Activated CD4-positive, CD25-positive, alpha-beta regulatory T cell (primary cell): ENCODE measurements around the gene TRIM23.
A peak's percentile ranks its signal among the peaks of the same experiment; 100 is the strongest.
"Not testable (repeated sequence)": the region's sequence is repeated elsewhere in the genome, so short reads cannot be mapped to it uniquely, and the experiment has no call there.

Experiments used
- DNase-seq, 4 experiments: peaks; one replicate each; lab custom pipeline; 2025; lab: John Stamatoyannopoulos, UW

The TRIM23 gene

DNA sequence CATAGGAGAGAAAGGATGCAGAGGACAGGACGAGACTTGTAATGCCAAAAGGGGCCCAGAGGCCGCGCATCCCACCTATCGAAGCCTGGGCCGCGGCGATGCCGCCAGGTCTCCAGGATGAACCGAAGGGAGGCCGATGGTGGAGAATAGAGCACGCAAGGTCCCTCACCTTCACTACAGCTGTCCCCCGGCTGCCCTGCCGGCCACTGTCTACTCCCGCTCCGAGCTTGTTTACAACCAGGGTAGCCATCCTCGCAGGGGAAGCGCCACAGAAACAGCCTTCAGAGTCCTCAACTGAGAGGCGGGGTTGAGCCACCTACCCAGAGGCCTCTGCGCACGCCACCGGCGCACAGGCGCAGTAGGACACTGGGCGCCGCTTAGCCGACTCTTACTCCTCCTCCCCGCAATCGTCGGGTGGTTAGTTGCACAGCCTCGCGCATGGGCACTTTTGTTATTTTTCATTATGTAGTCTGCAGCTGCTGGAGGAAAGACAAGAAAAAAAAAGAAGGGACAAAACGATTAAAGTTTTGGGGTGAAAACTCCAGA, at the start of gene TRIM23:
Gene TRIM23, minus strand, starts transcription at position 309 of the 546 bp plus-strand sequence. Its CDS starts 59 bp downstream, at position 250.
- DNase-seq, result peak; percentile 72 to 87 (median 80)

DNA sequence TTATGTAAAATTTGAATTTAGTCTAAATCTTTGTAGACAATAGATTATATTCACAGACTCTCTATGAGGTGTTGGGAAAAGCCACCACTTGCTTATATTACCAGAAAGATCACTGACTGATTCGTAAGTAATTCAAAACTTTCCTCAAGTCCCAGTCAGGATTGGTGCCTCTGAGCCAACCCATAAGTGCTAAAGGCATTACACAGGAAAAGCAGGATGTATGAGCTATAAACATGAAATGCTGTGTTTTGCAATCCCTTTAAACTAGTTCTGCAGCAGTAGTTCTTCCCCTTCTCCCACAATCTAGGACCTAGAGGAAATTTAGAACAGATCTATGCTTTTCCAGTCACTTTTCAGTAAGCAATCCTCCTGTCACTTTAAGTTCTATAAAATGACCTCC, 48.7 kb upstream of the TRIM23 start:
- no peak for DNase-seq

DNA sequence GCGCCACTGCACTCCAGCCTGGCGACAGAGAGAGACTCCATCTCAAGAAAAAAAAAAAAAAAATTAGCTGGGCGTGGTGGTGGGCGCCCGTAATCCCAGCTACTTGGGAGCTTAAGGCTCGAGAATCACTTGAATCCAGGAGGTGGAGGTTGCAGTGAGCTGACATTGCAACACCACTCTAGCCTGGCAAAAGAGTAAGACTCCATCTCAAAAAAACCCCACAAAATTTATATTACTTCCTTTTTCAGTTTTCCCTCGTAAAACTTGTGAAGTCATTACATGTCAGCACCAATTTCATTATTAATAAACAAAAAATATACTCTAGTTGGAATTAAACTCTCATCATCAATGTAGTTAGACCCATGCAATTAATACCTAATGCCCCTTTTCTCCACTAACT, 44.6 kb upstream of the TRIM23 start:
- DNase-seq, result no peak

DNA sequence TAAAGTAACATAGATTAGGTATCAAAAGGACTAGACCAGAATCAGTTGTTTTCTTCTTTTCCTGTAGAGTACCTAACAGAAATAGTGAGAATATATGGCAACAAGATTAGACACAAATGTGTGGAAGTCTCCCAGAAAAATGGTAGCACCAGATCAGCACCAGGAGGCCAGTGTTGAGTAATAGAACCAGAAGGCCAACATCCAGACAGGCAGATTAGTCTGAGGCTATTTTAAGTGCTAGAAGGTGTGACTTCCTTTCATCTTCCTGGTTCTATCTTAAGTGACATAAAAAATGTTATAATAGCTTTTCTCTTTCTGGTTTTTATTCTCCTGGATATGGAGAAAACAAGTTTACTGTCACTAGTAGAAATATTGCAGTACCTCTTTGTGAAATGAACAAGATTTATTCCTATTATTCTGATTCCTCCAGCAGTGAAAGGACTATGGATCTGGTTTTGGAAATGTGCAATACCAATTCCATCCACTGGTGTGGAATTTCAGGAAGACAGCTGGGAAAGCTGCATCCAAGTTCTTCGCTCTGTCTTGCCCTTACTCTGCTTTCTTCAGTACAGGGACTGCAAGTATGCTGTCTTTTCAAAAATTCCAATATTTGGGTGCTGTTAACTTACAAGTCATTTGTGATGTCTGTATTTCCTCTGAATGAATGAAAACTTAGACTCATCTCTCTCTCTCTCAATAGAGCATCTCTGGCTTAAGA, 39.8 kb upstream of the TRIM23 start:
- DNase-seq, result no peak

DNA sequence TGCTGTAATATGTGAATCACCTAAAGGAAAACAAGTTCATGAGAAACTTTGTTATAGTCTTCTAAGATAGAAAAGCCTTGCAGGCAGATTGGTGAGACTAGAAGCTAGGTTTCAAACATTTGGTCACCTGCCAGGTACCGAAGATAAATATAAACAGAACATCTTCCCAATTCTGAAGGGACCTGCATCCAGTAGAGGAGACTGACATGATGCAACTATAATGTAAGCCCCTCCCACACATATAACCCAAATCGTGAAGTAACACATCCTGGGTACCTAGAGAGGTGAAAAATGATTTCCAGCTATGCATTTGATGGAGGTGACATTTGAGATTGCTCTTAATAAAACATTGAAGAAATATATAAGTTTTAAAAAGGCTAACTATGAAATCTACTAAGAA, 30.6 kb upstream of the TRIM23 start:
- DNase-seq, result no peak

DNA sequence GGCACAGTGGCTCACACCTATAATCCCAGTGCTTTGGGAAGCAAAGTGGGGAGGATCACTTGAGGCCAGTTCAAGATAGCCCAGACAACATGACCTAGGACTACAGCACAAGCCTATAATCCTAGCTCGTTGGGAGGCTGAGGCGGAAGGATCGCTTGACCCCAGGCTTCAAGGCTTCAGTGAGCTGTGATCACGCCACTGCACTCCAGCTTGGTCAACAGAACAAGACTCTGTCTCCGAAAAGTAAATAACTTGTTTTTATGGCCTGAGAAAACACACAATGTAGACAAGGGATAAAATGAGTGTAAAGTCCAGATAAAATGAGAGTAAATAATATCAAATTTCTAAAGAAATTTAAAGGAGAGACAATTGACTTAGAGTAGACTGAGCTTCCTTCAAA, 27.0 kb upstream of the TRIM23 start:
- DNase-seq, result no peak

DNA sequence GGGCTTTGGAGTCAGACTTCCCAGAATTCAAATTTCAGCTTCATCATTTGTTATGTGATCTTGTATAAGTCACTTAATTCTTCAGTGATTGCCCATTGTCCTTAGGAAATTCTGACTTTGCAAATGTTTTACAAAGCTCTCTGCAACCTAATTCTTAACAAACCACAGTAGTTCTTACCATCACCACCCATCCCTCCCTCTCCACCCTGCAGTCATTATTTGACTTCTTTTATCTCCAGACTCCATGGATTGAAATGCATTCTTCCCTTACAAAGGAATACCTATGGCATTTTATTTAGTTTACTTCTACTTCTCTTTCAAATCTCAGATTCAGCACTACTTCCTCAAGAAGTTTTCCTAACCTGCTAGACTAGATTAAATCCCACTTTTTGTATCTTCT, 23.8 kb upstream of the TRIM23 start:
- DNase-seq, result no peak

DNA sequence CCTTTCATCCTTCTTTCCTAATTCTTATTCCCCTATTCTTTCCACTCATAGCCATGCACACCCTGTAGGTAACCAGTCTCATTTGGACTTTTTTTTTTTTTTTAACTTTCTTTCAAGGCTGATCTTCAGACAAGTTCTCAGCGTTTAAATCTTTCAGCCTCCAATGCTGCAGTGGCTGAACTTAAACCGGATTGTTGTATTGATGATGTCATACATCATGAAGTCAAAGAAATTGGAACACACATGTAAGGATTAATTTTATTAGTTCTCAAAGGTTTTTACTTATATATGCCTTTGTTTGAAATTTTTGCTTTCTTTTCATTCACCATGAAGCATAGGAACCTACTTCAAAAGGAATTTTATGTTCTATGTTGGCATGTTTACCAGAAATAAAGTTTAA, 22.8 kb upstream of the TRIM23 start:
- DNase-seq, result no peak

DNA sequence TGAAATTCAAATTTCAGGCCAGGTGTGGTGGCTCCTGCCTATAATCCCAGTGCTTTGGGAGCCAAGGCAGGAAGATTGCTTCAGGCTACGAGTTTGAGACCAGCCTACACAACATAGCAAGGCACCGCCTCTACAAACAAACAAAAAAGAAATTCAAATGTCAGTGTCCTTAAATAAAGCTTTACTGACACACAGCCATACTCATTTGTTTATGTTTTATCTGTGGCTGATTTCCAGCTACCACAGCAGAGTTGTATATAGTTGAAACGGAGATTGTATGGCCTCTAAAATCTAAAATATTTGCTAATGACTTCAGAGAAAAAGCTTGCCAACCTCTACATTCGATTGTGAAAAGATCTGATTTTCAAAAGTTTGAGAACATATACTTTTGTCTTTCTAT, 16.1 kb upstream of the TRIM23 start:
- DNase-seq, result no peak

DNA sequence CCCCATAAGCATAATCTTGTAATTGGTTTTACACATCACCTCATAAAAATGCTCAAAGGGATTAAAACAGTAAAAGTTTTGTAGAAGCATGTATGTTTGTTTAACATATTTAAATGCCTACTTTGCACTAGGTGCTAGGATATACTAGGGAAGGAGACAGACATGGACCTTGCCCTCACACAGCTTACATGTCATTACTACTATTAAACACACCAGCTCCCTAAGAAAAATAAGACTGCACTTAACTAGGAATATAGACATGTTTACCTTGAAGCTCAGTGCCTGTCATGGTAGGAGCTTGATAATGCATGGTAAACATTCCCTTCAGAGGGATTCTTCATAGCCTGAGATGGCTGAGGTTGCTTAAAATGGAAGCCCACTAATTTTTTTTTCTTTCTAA, 6.8 kb upstream of the TRIM23 start:
- DNase-seq, result no peak

DNA sequence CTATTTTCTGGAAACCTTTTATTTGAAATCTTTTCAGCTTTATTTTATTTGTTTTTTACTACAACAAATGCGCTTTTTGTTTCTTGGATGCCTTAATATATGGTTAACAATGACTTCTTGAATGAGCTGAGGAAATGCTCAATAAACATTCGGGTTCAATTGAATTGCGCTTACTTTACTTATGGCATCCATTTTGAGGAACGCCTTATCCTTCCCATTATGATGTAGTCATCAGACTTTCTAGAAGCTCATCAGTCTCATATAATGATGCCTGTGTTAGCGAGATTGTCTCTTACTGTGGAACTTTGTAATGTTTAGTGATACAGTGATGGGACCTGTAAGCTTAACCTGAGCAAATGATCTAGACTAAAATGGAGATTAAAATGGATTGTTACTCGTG, 1.6 kb upstream of the TRIM23 start:
- DNase-seq, result no peak

DNA sequence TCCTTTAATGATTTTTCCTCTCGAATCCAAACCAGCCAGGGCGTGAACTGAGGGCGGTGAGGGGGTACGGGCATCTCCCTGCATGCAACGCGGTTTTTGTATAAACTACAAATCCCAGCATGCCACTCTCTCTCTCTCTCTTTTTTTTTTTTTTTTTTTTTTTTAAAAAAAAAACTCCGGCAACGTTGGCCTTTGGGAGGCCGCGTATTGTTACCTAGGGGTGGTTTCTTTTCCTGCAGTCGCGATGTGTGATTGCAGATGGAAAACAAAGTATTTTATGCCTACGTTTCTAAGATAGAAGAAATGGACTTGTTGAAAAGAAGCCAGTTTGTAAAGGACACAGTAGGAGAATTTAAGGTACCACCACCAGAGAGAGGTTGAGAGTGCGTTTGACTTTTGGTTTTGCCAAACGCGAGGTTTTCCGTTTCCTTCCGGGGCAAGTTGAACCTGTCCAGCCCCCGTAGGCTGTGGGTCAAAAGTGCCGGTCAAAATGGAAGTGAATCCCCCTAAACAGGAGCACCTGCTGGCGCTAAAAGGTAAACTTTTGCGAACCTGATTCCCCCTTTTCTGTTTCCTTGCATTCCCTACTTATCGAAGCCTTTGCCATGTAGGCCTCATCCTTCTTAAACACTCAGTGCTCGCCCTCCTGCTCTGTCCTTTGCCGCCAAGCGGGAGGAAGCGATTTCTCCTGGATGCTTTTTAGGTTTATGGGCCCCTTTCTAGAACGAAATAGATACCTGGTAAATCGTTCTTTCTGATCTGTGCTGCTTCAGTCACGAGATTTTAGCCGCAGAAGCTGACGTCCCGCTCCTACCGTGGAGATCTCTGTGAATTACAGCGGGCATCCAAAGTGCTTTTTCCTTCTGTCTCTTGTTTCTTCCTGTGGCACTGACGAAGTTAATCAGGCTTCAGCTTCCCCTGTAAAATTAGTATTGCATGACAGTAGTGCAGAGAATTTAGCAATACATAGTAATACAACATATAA, 730 bp upstream of the TRIM23 start, which contains the start of the genes SHLD3 and TRAPPC13:
Gene SHLD3, plus strand, starts transcription at position 457 of the 985 bp plus-strand sequence. CDS start 4,561 bp downstream, outside the sequence.
Gene TRAPPC13, plus strand, starts transcription at position 457 of the 985 bp plus-strand sequence. Its CDS starts 34 bp downstream, at position 491.
- DNase-seq, result peak; percentile 53 to 75 (median 70)

DNA sequence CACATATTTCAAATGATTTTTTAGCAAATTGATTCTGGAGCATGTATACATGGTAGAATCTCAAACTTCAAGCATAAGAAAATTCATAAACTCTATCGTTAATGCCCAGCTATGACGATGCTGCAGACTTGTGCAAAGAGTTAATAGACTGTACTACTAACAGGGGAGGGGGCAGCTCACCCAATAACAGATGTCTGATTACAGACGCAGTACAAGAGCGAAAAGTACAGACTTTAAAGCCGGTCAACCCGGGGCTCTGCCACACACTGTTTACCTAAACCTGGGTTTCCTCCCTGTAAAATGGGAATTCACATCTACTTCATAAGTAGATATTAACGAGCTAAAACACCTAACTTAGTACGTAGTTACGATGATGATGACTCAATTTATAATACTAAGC, 651 bp downstream of the TRIM23 start:
- no peak for DNase-seq

DNA sequence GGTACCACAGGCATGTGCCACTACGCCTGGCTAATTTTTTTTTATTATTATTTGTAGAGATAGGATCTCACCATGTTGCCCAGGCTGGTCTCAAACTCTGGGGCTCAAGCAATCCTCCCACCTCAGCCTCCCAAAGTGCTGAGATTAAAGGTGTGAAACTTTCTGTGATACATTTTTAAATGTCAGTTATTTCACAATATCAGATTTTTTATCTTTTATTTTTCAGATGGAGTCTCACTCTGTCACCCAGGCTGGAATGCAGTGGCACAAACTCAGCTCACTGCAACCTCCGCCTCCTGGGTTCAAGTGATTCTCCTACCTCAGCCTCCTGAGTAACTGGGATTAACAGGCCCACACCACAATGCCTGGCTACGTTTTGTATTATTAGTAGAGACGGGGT, 2.2 kb downstream of the TRIM23 start:
- not testable (repeated sequence) for DNase-seq

DNA sequence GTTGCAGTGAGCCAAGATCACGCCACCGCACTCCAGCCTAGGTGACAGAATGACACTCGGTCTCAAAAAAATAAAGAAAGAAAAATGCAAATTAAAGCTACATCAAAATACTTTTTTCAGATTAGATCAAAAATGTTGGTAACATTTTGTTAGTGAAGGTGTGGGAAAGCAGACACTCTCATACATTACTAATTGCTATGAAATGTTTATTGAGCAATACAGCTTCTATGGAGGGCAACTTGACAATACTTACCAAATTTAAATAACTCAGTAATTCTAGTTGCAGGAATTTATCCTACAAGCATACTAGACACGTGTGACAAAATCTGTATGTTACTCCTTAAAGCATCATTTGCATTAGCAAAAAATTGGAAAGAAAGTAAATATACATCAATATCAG, 4.1 kb downstream of the TRIM23 start:
- no peak for DNase-seq

DNA sequence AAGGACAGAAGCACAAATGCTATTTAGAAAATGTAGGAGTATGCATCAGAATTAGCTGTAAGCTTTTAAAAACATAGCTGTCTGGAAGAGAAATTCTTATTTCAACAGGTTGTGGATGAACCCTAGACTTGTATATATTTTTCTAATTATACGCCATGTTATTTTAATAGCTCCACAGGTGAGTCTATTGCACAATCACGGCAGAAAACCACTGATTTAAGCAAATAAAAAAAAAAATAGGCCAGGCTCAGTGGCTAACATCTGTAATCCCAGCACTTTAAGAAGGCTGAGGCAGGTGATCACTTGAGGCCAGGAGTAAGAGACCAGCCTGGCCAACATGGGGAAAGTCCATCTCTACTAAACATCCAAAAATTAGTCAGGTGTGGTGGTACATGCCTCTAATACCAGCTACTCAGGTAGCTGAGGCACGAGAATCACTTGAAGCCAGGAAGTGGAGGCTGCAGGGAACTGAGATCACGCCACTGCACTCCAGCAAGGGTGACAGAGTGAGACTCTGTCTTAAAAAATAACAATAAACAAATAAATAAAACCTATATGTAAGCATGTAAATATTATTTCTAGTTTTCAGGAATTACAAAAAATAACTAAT, 11.7 kb downstream of the TRIM23 start:
- no peak for DNase-seq

DNA sequence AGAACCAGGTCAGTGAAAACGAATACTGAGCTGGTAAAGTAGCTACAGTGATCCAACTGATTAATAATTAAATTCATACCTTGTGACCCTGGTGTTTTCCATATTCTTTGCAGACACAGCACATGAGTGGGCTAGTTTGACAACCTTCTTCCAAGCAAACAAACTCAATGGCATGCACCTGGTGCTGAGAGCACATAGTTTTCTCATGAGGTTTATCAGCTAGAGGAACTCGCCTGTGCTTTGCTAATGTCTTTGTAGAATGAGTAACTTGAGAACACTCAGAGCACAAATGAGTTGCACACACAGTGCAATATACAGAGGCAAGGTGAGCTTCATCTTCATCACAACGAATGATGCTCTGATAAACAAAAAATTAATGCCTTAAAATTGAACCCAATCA, 12.6 kb downstream of the TRIM23 start:
- no peak for DNase-seq

DNA sequence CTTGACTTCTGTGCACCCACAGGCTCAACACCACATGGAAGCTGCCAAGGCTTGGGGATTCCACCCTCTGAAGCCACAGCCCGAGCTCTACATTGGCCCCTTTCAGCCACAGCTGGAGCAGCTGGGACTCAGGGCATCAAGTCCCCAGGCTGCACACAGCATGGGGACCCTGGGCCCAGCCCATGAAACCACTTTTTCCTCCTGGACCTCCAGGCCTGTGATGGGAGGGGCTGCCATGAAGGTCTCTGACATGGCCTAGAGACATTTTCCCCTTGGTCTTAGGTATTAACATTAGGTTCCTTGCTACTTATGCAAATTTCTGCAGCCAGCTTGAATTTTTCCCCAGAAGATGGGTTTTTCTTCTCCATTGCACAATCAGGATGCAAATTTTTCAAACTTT, 22.4 kb downstream of the TRIM23 start:
- not testable (repeated sequence) for DNase-seq

DNA sequence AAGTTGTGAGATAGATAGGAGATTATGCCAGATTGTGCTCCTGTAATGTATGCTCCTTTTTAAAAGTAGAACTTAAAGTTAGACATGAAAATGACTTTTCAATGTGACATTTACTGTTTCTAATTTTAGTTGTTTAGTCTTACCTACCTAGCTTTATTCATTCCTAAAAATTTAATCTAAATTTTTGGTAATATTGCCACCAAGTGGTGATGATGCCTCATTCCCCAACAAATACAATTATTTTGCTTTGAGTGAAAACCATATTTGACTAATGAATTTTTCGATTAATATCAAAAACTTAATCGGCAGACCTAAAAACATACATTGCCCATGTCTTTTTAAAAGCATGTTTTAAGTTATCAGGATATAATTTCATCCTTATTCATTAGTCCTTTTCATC, 35.4 kb downstream of the TRIM23 start:
- DNase-seq, result no peak

DNA sequence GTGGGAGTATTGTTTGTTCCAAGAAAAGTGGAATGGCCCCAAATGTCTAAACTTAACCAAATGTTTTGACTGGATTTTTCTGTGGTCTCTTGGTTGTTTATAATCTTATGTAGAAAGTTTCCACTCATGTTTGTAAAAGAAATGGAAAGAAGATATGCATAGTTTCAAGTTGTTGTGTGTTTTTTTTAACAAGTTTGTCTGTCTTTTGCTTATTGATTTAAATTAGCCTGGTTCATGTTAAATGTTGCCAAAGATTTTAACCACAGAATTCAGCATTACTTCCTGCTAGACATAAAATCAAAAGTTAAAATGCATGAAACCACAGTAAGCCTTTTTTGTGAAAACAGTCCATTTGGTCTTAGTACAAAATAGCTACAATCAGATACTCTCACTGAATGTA, 47.0 kb downstream of the TRIM23 start:
- DNase-seq, result no peak

DNA sequence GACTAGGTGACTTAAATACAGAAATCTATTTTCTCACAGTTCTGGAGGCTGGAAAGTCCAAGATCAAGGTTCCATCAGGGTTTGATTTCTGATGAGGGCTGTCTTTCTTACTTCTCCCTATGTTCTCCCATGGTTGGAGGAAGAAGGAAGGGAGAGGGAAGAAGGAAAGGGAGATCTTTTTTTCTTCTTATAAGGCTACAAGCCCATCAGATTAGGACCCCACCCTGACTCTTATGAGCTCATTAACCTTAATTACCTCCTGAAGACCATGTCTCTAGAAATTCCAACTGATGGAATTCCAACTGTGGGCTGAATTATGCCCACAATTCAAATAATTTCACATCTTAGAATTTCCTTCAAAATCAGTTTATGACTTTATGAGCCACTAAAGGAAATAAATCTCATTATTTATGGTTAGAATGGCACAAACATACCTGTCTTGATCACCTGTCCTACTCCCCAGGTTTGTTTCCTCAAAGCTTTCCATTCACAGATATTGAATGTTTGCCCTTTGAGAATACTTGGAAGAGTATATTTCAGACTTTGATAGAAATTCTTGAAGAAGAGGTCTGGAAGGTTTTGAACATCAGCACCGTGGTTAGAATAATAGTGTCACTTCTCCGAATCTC, 53.4 kb downstream of the TRIM23 start:
- no peak for DNase-seq

DNA sequence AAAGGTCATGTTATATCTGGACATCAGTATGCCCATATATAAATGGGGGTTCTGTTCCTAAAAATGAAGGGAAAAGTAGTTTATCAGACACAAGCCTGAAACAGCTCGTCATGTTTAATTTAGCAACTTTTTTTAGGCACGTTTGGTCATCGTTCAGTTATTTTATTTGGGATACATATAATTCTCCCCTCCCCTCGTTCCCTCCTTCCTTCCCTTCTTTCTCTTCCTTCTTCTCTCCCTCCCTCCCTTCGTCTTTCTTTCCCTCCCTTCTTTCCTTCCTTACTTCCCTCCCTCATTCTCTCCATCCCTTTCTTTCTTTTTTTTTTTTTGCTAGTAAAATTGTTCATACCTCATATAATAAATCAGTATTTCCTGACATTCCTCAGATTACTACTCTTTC, 57.6 kb downstream of the TRIM23 start:
- no peak for DNase-seq
